NCI-H187 (cell line): ENCODE measurements around the gene CHD3.
A peak's percentile ranks its signal among the peaks of the same experiment; 100 is the strongest.
"Not testable (repeated sequence)": the region's sequence is repeated elsewhere in the genome, so short reads cannot be mapped to it uniquely, and the experiment has no call there.

Experiments
- DNase-seq, 2 experiments: peaks; one replicate each; lab custom pipeline; 2025; lab: John Stamatoyannopoulos, UW

Gene CHD3

GRCh38 chr17:7931709-7932482 lies 43.3 kb downstream of the CHD3 start, which contains the start of the genes CNTROB and TRAPPC1:
Gene CNTROB, plus strand, starts transcription at chr17:7932206. Its CDS starts 874 bp downstream, at chr17:7933080.
Gene TRAPPC1, minus strand, starts transcription at chr17:7931946. Its CDS starts 117 bp downstream, at chr17:7931829.
- DNase-seq, result peak; percentile 84 to 95

- DNase-seq, result no peak
Measured at GRCh38 chr17:7932483-7932891, 43.9 kb downstream of the CHD3 start.

- no peak for DNase-seq
Measured at GRCh38 chr17:7932949-7933348, 44.4 kb downstream of the CHD3 start.

DNA sequence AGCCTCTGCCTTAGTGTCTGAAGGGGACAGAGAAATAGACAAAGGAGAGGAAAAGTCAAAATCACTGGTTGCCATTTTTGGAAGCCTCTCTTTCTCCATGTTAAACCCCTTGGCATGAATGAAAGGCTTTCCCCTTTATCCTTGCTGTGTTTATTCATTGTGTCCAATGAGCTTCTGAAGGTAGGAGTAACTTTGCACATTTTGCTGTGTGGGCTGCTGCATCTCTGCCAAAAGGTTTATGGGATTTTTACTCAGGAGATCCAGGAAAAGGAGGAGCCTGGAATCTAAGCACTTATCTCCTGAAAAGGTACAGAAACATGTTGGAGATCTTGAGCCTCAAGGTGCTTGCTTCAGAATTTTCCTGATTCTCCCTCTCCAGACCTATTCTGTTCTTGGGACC lies 47.3 kb downstream of the CHD3 start:
- DNase-seq, result no peak

GRCh38 chr17:7940034-7940433 lies 51.4 kb downstream of the CHD3 start:
- DNase-seq, result no peak

GRCh38 chr17:7940743-7941142 lies 52.2 kb downstream of the CHD3 start:
- DNase-seq, result no peak

- DNase-seq, result no peak
Measured at GRCh38 chr17:7943291-7943690, 54.7 kb downstream of the CHD3 start.

- no peak for DNase-seq
Measured at GRCh38 chr17:7944326-7944725, 55.7 kb downstream of the CHD3 start.

- no peak for DNase-seq
Measured at GRCh38 chr17:7945651-7946050, 57.1 kb downstream of the CHD3 start.

DNA sequence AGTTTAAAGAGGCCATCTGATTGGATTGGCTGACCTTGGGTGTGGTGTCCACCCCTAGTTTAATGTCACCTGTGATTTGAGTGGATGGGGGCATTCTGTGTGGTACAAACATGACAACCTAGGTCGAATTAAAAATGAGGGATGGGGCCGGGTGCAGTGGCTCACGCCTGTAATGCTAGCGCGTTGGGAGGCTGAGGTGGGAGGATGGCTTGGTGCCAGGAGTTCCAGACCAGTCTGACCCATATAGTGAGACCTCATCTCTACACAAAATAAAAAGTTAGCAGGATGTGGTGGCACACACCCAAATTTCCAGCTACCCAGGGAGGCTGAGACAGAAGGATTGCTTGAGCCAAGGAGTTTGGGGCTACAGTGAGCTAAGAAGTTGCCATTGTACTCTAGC lies 57.9 kb downstream of the CHD3 start:
- no peak for DNase-seq

- DNase-seq, result no peak
Measured at GRCh38 chr17:7947651-7948050, 59.1 kb downstream of the CHD3 start.

DNA sequence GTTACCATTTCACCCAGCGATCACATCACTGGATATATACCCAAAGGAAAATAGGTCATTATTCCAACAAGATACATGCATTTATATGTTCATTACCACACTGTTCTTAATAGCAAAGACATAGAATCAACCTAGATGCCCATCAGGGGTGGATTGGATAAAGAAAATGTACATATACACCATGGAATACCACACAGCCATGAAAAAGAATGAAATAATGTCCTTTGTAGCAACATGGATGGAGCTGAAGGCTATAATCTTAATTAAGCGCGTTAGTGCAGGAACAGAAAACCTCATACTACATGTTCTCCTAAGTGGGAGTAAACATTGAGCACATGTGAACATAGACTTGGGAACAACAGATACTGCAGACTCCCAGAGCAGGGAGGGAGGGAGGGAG lies 62.0 kb downstream of the CHD3 start:
- DNase-seq, result no peak

DNA sequence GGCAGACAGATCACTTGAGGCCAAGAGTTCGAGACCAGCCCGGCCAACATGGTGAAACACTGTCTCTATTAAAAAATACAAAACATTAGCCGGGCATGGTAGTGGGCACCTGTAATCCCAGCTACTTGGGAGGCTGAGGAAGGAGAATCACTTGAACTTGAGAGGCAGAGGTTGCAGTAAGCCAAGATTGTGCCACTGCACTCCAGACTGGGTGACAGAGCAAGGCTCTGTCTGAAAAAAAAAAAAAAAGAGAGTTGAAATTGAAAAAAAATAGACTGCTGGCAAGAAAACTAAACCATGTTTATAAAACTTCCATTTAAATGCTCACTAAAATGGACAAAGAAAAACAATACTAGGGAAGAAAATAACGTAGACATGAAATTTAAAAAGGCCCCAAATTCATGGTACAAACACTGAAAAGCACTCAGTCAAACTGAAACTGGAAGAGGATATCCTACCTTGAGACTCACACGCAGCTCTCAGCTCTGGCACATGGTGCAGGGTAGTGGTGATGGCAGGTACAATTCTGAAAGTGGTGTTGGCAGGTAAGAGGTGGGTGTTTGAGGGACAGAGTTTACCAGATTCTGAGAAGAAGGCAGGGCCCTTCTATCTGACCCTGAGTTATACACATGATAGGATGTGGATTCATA lies 62.7 kb downstream of the CHD3 start:
- no peak for DNase-seq

GRCh38 chr17:7953266-7953665 lies 64.7 kb downstream of the CHD3 start:
- DNase-seq, result not testable (repeated sequence)

- no peak for DNase-seq
Measured at GRCh38 chr17:7955414-7956227, 67.0 kb downstream of the CHD3 start.

- DNase-seq, result no peak
Measured at GRCh38 chr17:7956228-7956965, 67.8 kb downstream of the CHD3 start.

GRCh38 chr17:7959503-7960253 lies 71.1 kb downstream of the CHD3 start:
- DNase-seq, result no peak

- DNase-seq, result no peak
Measured at GRCh38 chr17:7961421-7961820, 72.8 kb downstream of the CHD3 start.
